ENCODE measurements around the gene ZYG11A. TPM values are rescaled to one million over a fixed set of nuclear protein-coding genes. Genes with fewer than 3 reads are reported as not detected.
"Not testable (repeated sequence)": the region's sequence is repeated elsewhere in the genome, so short reads cannot be mapped to it uniquely, and the experiment has no call there.

The ZYG11A gene
- total RNA-seq, 1 experiment from 2014 or later, result 7.3 TPM

DNA sequence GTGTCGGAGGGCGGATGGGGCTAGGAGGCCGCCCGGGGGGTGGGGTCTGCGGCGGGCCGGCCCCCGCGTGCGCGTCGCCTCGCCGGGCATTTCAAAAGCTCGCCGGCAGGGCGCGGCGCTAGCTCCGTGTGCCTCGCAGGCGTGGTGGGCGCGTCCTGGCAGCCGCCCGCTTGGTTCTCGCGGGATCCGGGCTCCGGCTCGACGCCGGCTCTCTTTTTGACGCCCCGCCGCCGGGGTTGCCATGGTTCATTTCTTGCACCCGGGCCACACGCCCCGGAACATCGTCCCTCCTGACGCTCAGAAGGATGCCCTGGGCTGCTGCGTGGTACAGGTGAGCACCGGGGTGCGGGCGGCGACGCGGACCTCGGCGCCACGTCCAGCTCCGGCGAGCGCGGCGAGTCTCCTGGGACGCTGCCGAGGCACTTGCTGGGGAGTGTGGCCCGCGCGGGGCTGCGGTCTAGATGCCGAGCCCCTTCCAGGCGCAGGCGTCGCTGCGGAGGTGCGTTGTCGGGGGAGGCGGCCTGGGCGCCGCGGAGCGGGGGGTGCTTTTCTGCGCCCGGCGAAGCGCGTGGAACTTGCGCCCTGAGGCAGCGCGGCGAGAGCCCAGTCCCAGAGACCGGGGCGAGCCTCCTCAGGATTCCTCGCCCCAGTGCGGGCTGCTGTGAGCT, at the start of gene ZYG11A (continued):
- TF ChIP-seq FOXK1 (CRISPR knock-in tag; IDR thresholded peaks at IDR 0.05), result peak; percentile 82
- peak; percentile 74; the same call in 1 of the 2 replicates for TF ChIP-seq ZNF263 (CRISPR knock-in tag; IDR thresholded peaks at IDR 0.05; ENCODE audit: low read depth)
- TF ChIP-seq, protein P1, sequence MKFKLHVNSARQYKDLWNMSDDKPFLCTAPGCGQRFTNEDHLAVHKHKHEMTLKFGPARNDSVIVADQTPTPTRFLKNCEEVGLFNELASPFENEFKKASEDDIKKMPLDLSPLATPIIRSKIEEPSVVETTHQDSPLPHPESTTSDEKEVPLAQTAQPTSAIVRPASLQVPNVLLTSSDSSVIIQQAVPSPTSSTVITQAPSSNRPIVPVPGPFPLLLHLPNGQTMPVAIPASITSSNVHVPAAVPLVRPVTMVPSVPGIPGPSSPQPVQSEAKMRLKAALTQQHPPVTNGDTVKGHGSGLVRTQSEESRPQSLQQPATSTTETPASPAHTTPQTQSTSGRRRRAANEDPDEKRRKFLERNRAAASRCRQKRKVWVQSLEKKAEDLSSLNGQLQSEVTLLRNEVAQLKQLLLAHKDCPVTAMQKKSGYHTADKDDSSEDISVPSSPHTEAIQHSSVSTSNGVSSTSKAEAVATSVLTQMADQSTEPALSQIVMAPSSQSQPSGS (CRISPR knock-in tag; IDR thresholded peaks at IDR 0.05; ENCODE audit: borderline replicate concordance, low read depth), result peak; percentile 69; the same call in 1 of the 2 replicates
- TF ChIP-seq TEAD4 (CRISPR knock-in tag; IDR thresholded peaks at IDR 0.05), result peak; percentile 48; the same call in 1 of the 2 replicates
- TF ChIP-seq, protein P2, sequence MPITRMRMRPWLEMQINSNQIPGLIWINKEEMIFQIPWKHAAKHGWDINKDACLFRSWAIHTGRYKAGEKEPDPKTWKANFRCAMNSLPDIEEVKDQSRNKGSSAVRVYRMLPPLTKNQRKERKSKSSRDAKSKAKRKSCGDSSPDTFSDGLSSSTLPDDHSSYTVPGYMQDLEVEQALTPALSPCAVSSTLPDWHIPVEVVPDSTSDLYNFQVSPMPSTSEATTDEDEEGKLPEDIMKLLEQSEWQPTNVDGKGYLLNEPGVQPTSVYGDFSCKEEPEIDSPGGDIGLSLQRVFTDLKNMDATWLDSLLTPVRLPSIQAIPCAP (CRISPR knock-in tag; IDR thresholded peaks at IDR 0.05), result peak; percentile 96
- TF ChIP-seq, protein P3, sequence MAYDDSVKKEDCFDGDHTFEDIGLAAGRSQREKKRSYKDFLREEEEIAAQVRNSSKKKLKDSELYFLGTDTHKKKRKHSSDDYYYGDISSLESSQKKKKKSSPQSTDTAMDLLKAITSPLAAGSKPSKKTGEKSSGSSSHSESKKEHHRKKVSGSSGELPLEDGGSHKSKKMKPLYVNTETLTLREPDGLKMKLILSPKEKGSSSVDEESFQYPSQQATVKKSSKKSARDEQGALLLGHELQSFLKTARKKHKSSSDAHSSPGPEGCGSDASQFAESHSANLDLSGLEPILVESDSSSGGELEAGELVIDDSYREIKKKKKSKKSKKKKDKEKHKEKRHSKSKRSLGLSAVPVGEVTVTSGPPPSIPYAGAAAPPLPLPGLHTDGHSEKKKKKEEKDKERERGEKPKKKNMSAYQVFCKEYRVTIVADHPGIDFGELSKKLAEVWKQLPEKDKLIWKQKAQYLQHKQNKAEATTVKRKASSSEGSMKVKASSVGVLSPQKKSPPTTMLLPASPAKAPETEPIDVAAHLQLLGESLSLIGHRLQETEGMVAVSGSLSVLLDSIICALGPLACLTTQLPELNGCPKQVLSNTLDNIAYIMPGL (CRISPR knock-in tag; IDR thresholded peaks at IDR 0.05), result peak; percentile 75
- peak; percentile 96 for TF ChIP-seq SMAD3 (CRISPR knock-in tag; IDR thresholded peaks at IDR 0.05; ENCODE audit: borderline replicate concordance)
- TF ChIP-seq, protein P4, sequence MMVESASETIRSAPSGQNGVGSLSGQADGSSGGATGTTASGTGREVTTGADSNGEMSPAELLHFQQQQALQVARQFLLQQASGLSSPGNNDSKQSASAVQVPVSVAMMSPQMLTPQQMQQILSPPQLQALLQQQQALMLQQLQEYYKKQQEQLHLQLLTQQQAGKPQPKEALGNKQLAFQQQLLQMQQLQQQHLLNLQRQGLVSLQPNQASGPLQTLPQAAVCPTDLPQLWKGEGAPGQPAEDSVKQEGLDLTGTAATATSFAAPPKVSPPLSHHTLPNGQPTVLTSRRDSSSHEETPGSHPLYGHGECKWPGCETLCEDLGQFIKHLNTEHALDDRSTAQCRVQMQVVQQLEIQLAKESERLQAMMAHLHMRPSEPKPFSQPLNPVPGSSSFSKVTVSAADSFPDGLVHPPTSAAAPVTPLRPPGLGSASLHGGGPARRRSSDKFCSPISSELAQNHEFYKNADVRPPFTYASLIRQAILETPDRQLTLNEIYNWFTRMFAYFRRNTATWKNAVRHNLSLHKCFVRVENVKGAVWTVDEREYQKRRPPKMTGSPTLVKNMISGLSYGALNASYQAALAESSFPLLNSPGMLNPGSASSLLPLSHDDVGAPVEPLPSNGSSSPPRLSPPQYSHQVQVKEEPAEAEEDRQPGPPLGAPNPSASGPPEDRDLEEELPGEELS (CRISPR knock-in tag; IDR thresholded peaks at IDR 0.05), result peak; percentile 97
- peak; percentile 74 for TF ChIP-seq ZNF317 (CRISPR knock-in tag; IDR thresholded peaks at IDR 0.05; ENCODE audit: borderline replicate concordance, low read depth)
- peak; percentile 86 for TF ChIP-seq ESRRA (CRISPR knock-in tag; IDR thresholded peaks at IDR 0.05; ENCODE audit: borderline replicate concordance)
- TF ChIP-seq CREM (CRISPR knock-in tag; IDR thresholded peaks at IDR 0.05), result peak; percentile 80
- TF ChIP-seq TEAD1 (CRISPR knock-in tag; IDR thresholded peaks at IDR 0.05), result peak; percentile 92
- peak; percentile 96 for TF ChIP-seq FOXP1 (CRISPR knock-in tag; IDR thresholded peaks at IDR 0.05; ENCODE audit: borderline replicate concordance)

DNA sequence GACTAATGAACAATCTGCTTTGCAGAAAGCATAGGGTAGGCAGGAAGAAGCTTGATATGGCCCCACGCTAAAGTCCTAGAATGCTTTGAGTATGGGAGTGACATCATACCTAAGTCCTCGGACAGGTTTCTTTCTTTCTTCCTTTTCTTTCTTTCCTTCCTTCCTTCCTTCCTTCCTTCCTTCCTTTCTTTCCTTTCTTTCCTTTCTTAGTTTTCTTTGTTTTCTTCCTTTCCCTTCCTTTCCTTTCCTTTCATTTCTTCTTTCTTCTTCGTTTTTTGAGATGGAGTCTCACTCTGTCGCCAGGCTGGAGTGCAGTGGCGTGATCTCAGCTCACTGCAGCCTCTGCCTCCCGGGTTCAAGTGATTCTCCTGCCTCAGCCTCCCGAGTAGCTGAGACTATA, 48.8 kb upstream of the ZYG11A start:
- POLR2A ChIA-PET; H3K4me1 Mint-ChIP-seq; CTCF ChIA-PET; H3K9me3 Mint-ChIP-seq; H3K36me3 Mint-ChIP-seq; H3K27me3 Mint-ChIP-seq (ENCODE audit: low read depth); H3K27ac Mint-ChIP-seq; ATAC-seq; H3K4me3 Mint-ChIP-seq; DNase-seq (ENCODE audit: low spot score): not testable (repeated sequence)

DNA sequence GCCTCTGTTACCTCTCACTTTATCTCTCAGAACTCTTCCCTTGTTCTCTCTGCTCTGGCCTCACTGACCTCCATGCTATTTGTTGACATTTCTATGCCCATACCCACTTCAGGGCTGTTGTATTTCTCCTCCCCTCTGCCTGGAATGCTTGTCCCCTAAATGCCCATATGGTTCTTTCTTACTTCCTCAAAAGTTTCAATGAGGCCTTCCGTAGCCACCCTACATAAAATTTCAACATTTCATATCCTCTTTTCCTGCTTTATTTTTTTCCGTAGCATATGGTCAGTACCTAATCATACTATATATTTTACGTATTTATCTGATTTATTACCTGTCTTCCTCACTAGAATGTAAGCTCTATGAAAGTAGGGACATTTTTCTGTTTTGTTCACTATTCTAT, 47.1 kb upstream of the ZYG11A start:
- H3K36me3 Mint-ChIP-seq, result peaks cover 4% of the 10 kb centered on the region
- CTCF ChIA-PET, result no interaction called here
- no peak for DNase-seq (ENCODE audit: low spot score)
- TF ChIP-seq ZNF423 (CRISPR knock-in tag; IDR thresholded peaks at IDR 0.05), result no peak
- TF ChIP-seq, protein P5, sequence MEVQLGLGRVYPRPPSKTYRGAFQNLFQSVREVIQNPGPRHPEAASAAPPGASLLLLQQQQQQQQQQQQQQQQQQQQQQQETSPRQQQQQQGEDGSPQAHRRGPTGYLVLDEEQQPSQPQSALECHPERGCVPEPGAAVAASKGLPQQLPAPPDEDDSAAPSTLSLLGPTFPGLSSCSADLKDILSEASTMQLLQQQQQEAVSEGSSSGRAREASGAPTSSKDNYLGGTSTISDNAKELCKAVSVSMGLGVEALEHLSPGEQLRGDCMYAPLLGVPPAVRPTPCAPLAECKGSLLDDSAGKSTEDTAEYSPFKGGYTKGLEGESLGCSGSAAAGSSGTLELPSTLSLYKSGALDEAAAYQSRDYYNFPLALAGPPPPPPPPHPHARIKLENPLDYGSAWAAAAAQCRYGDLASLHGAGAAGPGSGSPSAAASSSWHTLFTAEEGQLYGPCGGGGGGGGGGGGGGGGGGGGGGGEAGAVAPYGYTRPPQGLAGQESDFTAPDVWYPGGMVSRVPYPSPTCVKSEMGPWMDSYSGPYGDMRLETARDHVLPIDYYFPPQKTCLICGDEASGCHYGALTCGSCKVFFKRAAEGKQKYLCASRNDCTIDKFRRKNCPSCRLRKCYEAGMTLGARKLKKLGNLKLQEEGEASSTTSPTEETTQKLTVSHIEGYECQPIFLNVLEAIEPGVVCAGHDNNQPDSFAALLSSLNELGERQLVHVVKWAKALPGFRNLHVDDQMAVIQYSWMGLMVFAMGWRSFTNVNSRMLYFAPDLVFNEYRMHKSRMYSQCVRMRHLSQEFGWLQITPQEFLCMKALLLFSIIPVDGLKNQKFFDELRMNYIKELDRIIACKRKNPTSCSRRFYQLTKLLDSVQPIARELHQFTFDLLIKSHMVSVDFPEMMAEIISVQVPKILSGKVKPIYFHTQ (CRISPR knock-in tag; IDR thresholded peaks at IDR 0.05), result no peak
- TF ChIP-seq, protein P6, sequence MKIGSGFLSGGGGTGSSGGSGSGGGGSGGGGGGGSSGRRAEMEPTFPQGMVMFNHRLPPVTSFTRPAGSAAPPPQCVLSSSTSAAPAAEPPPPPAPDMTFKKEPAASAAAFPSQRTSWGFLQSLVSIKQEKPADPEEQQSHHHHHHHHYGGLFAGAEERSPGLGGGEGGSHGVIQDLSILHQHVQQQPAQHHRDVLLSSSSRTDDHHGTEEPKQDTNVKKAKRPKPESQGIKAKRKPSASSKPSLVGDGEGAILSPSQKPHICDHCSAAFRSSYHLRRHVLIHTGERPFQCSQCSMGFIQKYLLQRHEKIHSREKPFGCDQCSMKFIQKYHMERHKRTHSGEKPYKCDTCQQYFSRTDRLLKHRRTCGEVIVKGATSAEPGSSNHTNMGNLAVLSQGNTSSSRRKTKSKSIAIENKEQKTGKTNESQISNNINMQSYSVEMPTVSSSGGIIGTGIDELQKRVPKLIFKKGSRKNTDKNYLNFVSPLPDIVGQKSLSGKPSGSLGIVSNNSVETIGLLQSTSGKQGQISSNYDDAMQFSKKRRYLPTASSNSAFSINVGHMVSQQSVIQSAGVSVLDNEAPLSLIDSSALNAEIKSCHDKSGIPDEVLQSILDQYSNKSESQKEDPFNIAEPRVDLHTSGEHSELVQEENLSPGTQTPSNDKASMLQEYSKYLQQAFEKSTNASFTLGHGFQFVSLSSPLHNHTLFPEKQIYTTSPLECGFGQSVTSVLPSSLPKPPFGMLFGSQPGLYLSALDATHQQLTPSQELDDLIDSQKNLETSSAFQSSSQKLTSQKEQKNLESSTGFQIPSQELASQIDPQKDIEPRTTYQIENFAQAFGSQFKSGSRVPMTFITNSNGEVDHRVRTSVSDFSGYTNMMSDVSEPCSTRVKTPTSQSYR (CRISPR knock-in tag; IDR thresholded peaks at IDR 0.05), result no peak
- no peak for TF ChIP-seq GRHL2 (CRISPR knock-in tag; IDR thresholded peaks at IDR 0.05; ENCODE audit: insufficient replicate concordance, severe bottlenecking)
- TF ChIP-seq SP1 (CRISPR knock-in tag; conservative IDR thresholded peaks at IDR 0.05), result no peak
- TF ChIP-seq, protein P7, sequence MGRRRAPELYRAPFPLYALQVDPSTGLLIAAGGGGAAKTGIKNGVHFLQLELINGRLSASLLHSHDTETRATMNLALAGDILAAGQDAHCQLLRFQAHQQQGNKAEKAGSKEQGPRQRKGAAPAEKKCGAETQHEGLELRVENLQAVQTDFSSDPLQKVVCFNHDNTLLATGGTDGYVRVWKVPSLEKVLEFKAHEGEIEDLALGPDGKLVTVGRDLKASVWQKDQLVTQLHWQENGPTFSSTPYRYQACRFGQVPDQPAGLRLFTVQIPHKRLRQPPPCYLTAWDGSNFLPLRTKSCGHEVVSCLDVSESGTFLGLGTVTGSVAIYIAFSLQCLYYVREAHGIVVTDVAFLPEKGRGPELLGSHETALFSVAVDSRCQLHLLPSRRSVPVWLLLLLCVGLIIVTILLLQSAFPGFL (CRISPR knock-in tag; IDR thresholded peaks at IDR 0.05; ENCODE audit: borderline replicate concordance), result no peak
- TF ChIP-seq OVOL2 (CRISPR knock-in tag; IDR thresholded peaks at IDR 0.05; ENCODE audit: borderline replicate concordance), result no peak
- H3K4me3 Mint-ChIP-seq, result no peak overlapping the region
- no peaks in the 10 kb centered on the region for H3K27me3 Mint-ChIP-seq (ENCODE audit: low read depth)
- no peaks in the 10 kb centered on the region for H3K9me3 Mint-ChIP-seq
- H3K27ac Mint-ChIP-seq, result no peak overlapping the region
- no peaks in the 10 kb centered on the region for H3K4me1 Mint-ChIP-seq
- POLR2A ChIA-PET, result no interaction called here
- ATAC-seq, result no peak

Data from WTC11 (cell line).